Astrocyte of the cerebellum (primary cell): ENCODE results near the gene RALGAPA1.
"Not testable (repeated sequence)": the region's sequence is repeated elsewhere in the genome, so short reads cannot be mapped to it uniquely, and the experiment has no call there.

Experiments
- DNase-seq: peaks from one replicate; pipeline ENCODE4 v3.0.0-alpha.2; 2011; ENCODE audit warnings: low read depth
- H3K4me3 ChIP-seq: 2 replicates; pipeline ENCODE4 v1.5.1; 2011; ENCODE audit warnings: mild to moderate bottlenecking, low read depth, low read length, moderate library complexity
- in situ Hi-C: cut with HindIII; loops from 2 replicates; pipeline ENCODE4 v1.10.0; 2017; ENCODE audit warnings: low sequenced_read_pairs
- TF ChIP-seq, protein P1 (sequence below): IDR thresholded peaks from 2 replicates; pipeline ENCODE4 v1.5.1; 2012; ENCODE audit warnings: low read length, low read depth, moderate library complexity, mild to moderate bottlenecking; ENCODE audit errors: missing control alignments

Gene RALGAPA1

DNA sequence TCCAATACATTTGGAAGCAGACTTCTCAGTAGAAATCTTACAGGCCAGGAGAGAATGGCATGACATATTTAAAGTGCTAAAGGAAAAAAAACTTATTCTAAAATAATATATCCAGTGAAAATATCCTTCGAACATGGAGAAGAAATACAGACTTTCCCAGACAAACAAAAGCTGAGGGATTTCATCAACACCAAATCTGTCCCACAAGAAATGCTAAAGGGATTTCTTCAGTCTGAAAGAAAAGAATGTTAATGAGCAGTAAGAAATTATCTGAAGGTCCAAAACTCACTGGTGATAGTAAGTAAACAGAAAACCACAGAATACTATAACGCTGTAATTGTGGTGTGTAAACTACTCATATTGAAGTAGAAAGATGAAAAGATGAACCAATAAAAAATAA, 171.2 kb downstream of the RALGAPA1 start:
- in situ Hi-C loops: no loop called here
- no peak overlapping the region for H3K4me3 ChIP-seq
- TF ChIP-seq, protein P1, sequence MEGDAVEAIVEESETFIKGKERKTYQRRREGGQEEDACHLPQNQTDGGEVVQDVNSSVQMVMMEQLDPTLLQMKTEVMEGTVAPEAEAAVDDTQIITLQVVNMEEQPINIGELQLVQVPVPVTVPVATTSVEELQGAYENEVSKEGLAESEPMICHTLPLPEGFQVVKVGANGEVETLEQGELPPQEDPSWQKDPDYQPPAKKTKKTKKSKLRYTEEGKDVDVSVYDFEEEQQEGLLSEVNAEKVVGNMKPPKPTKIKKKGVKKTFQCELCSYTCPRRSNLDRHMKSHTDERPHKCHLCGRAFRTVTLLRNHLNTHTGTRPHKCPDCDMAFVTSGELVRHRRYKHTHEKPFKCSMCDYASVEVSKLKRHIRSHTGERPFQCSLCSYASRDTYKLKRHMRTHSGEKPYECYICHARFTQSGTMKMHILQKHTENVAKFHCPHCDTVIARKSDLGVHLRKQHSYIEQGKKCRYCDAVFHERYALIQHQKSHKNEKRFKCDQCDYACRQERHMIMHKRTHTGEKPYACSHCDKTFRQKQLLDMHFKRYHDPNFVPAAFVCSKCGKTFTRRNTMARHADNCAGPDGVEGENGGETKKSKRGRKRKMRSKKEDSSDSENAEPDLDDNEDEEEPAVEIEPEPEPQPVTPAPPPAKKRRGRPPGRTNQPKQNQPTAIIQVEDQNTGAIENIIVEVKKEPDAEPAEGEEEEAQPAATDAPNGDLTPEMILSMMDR: no peak
- no peak for DNase-seq

DNA sequence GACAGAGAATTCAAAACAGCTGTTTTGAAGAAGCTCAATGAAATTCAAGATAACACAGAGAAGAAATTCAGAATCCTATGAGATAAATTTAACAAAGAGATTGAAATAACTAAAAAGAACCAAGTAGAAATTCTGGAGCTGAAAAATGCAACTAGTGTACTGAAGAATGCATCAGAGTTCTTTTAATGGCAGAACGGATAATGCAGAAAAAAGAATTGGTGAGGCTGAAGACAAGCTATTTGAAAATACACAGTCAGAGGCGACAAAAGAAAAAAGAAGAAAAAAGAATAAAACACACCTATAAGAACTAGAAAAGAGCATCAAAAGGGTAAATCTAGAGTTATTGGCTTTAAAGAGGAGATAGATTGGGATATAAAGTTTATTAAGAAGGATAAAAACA, 171.8 kb downstream of the RALGAPA1 start:
- H3K4me3 ChIP-seq: no peak overlapping the region
- no peak for DNase-seq
- in situ Hi-C loops: no loop called here
- TF ChIP-seq, protein P1: no peak

DNA sequence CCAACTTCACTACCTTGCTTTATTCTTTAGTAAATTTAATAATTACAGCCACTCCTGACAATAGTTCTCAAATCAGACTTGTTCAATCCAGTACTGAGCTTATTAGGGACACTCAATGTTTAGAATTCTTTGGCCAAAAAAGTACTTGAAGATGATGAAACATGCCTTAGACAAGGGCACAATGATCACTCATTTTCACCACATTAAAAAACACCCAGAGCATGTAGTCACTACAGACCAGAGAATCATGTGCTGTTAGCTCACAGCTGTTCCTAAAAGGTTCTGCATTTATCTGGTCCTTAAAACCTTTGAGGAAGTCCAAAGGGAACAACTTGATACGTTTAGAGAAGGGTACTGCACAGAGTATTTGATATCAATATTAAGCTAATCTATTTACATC, 176.4 kb downstream of the RALGAPA1 start:
- DNase-seq: no peak
- in situ Hi-C loops: no loop called here
- no peak overlapping the region for H3K4me3 ChIP-seq
- TF ChIP-seq, protein P1: no peak

DNA sequence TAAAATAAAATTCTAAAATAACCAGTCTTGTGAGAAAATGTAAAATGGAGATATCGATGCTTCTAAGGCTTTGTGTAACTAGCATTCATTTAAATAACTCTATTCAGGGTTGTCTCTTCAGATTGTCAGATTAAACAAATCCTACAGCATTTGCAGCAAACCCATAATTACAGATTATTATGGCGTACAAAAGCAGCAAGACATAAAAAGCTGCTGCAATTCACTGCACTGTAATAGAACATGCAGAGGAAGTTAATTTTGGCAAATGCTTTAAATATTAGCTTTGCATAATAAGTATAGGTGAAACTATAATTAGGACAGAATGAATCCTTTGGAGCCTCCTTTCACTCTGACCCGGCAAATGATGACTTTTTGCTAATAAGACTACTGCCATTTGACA, 176.8 kb downstream of the RALGAPA1 start:
- no peak overlapping the region for H3K4me3 ChIP-seq
- no peak for DNase-seq
- TF ChIP-seq, protein P1: no peak
- in situ Hi-C loops: no loop called here

DNA sequence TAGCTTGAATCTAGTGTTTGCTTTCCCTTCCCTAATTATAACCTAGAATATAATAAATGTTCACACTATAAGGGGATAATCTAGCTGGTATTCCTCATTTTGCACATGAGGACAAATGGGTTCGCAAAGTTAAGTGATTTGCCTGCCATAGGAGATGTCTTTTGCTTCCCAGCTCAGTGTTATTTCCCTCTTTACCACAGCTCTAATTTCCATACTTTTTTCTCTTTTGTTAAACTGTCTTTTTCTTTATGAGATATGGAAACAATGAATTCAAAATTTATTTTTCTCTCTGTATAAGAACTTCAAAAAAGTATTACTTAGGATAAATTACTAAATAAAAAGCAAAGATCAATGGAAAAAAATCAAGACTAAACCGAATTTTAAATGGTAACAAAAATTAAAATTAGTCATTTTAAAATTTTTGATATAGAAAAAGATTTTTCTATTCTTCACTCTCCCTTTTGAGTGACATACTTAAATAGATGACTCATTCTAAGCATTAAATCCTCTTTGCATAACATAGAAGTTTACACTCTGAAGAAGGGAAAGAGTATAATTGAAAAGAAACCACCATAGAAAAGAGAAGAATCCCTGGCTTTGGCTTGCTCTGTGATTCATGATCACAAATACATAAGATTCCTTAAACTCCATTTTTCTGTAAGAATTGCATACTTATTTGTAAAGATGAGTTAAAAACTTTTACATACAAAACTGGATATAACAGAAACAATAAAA, 177.9 kb downstream of the RALGAPA1 start:
- in situ Hi-C loops: no loop called here
- no peak for DNase-seq
- TF ChIP-seq, protein P1: no peak
- no peak overlapping the region for H3K4me3 ChIP-seq

DNA sequence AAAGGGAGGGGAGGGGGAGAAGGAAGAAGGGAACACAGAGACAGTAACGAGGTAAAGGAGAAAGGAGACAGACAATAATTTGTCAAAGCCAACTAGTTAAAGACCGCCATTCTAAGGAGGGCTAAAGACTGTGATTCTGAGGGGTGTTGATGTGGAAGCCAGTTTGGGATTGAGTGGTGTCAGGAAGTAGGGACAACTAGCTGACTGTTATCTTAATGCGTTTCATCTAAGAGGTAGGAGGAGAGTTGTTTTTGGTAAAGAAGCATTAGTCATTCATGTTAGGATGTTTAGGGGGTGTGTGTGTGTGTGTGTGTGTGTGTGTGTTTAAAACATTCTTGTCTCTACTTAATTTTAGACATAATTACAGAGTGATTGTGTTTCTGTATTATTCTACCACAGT, 180.1 kb downstream of the RALGAPA1 start:
- DNase-seq: no peak
- H3K4me3 ChIP-seq: no peak overlapping the region
- in situ Hi-C loops: no loop called here
- TF ChIP-seq, protein P1: no peak

DNA sequence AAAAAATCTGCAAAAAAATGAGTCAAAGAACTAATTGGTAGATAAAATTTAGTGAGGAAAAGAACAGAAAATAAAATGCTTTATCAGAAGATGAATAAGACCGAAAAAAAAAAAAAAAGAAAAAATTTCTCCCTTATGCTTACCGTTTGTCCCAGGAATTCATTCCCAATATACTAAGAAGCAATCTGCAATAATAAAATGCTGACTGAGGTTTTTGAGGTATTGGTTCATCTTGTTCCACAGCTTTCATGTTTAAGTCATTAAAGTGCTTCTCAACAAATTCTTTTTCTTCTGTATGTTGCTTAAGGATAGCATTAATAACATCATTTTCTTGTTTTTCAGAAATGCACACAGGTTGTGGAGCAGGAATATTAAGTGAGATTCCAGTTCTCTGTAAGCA, 182.1 kb downstream of the RALGAPA1 start:
- in situ Hi-C loops, H3K4me3 ChIP-seq: not testable (repeated sequence)

DNA sequence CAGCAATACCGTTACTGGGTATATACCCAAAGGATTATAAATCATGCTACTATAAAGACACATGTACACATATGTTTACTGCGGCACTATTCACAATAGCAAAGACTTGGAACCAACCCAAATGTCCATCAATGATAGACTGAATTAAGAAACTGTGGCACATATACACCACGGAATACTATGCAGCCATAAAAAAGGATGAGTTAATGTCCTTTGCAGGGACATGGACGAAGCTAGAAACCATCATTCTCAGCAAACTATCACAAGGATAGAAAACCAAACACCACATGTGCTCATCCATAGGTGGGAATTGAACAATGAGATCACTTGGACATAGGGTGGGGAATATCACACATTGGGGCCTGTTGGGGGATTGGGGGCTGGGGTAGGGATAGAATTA, 187.1 kb downstream of the RALGAPA1 start:
- DNase-seq, H3K4me3 ChIP-seq, in situ Hi-C loops: not testable (repeated sequence)

More for the DNA sequence above, 182.1 kb downstream of the RALGAPA1 start:
- DNase-seq: not testable (repeated sequence)

DNA sequence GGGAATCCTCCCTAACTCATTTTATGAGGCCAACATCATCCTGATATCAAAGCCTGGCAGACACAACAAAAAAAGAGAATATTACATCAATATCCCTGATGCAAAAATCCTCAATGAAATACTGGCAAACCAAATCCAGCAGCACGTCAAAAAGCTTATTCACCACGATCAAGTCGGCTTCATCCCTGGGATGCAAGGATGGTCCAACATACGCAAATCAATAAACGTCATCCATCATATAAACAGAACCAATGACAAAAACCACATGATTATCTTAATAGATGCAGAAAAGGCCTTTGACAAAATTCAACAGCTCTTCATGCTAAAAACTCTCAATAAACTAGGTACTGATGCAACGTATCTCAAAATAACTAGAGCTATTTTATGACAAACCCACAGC, 189.1 kb downstream of the RALGAPA1 start:
- DNase-seq, in situ Hi-C loops, H3K4me3 ChIP-seq: not testable (repeated sequence)

DNA sequence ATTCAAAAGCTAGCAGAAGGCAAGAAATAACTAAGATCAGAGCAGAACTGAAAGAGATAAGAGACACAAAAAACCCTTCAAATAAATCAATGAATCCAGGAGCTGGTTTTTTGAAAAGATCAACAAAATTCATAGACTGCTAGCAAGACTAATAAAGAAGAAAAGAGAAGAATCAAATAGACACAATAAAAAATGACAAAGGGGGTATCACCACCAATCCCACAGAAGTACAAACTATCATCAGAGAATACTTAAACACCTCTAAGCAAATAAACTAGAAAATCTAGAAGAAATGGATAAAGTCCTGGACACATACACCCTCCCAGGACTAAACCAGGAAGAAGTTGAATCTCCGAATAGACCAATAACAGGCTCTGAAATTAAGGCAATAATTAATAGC, 189.6 kb downstream of the RALGAPA1 start:
- H3K4me3 ChIP-seq, DNase-seq, in situ Hi-C loops: not testable (repeated sequence)
